IPS-NIHi11 (cell line): ENCODE measurements around the gene PKN3.
A peak's percentile ranks its signal among the peaks of the same experiment; 100 is the strongest.
"Not testable (repeated sequence)": the region's sequence is repeated elsewhere in the genome, so short reads cannot be mapped to it uniquely, and the experiment has no call there.

Experiments used
- DNase-seq: peaks from one replicate; pipeline ENCODE4 v3.0.0; 2012; ENCODE audit warnings: mixed read lengths, low spot score

PKN3 gene

GRCh38 chr9:128693738-128694137, 8.6 kb upstream of the PKN3 start:
- DNase-seq = not testable (repeated sequence)

- no peak for DNase-seq
Observed at GRCh38 chr9:128694344-128694743, 8.0 kb upstream of the PKN3 start.

GRCh38 chr9:128696923-128697707, 5.2 kb upstream of the PKN3 start:
- no peak for DNase-seq

GRCh38 chr9:128699096-128699795, 3.1 kb upstream of the PKN3 start:
- not testable (repeated sequence) for DNase-seq

- DNase-seq = no peak
Observed at GRCh38 chr9:128701227-128701854, 962 bp upstream of the PKN3 start.

- DNase-seq = peak; percentile 84
Observed at GRCh38 chr9:128702949-128703615, 779 bp downstream of the PKN3 start.

GRCh38 chr9:128703616-128704355, 1.5 kb downstream of the PKN3 start:
- DNase-seq = peak; percentile 51

GRCh38 chr9:128704356-128704670, 2.0 kb downstream of the PKN3 start:
- DNase-seq = no peak

GRCh38 chr9:128705051-128705965, 3.0 kb downstream of the PKN3 start:
- DNase-seq = no peak

- no peak for DNase-seq
Observed at GRCh38 chr9:128706045-128706444, 3.7 kb downstream of the PKN3 start.

GRCh38 chr9:128706671-128707381, 4.5 kb downstream of the PKN3 start:
- no peak for DNase-seq

GRCh38 chr9:128707446-128707845, 5.1 kb downstream of the PKN3 start:
- DNase-seq = no peak

- no peak for DNase-seq
Observed at GRCh38 chr9:128712451-128713410, 10.4 kb downstream of the PKN3 start.

GRCh38 chr9:128713411-128713780, 11.1 kb downstream of the PKN3 start:
- no peak for DNase-seq

- DNase-seq = no peak
Observed at GRCh38 chr9:128713941-128714573, 11.8 kb downstream of the PKN3 start.

- no peak for DNase-seq
Observed at GRCh38 chr9:128714586-128715435, 12.5 kb downstream of the PKN3 start.

GRCh38 chr9:128715436-128715750, 13.1 kb downstream of the PKN3 start:
- no peak for DNase-seq
